Mesendoderm (in vitro differentiated cells): Measurements from ENCODE around the gene TMCO4.

Source experiments
- DNase-seq: peaks from one replicate; pipeline ENCODE4 v3.0.0; 2013
- H2AK5ac ChIP-seq: 2 replicates; pipeline ENCODE4 v1.6.1; 2013; ENCODE audit warnings: low read length, inconsistent platforms
- H2BK120ac ChIP-seq: 2 replicates; pipeline ENCODE4 v1.6.1; 2013; ENCODE audit warnings: low read depth, mild to moderate bottlenecking, low read length, moderate library complexity, mixed read lengths
- H2BK15ac ChIP-seq: replicated peaks from 2 replicates; pipeline ENCODE4 v1.6.1; 2013; ENCODE audit warnings: low read depth, mild to moderate bottlenecking, moderate library complexity
- H2BK5ac ChIP-seq: 2 replicates; pipeline ENCODE4 v1.6.1; 2013; ENCODE audit warnings: low read length, inconsistent platforms
- H3K18ac ChIP-seq: 2 replicates; pipeline ENCODE4 v1.6.1; 2013; ENCODE audit warnings: mild to moderate bottlenecking, low read length, mixed read lengths
- H3K23ac ChIP-seq: one replicate; pipeline ENCODE4 v1.6.1; 2013; ENCODE audit warnings: low read length
- H3K27ac ChIP-seq: 2 replicates; pipeline ENCODE4 v1.5.1; 2013; ENCODE audit warnings: low read depth, mild to moderate bottlenecking, inconsistent platforms, low read length, moderate library complexity
- H3K27me3 ChIP-seq: 2 replicates; pipeline ENCODE4 v1.6.1; 2013; ENCODE audit warnings: low read length, control low read depth, mild to moderate bottlenecking, inconsistent platforms; ENCODE audit not compliant: insufficient read depth, poor library complexity
- H3K36me3 ChIP-seq: 2 replicates; pipeline ENCODE4 v1.6.1; 2013; ENCODE audit warnings: low read length, inconsistent platforms; ENCODE audit not compliant: control insufficient read depth, insufficient read depth
- H3K4ac ChIP-seq: one replicate; pipeline ENCODE4 v1.6.1; 2013; ENCODE audit warnings: low read depth, mild to moderate bottlenecking, low read length, moderate library complexity
- H3K4me1 ChIP-seq: 2 replicates; pipeline ENCODE4 v1.6.1; 2013; ENCODE audit warnings: low read depth, low read length, inconsistent platforms; ENCODE audit not compliant: control insufficient read depth
- H3K4me2 ChIP-seq: 2 replicates; pipeline ENCODE4 v1.6.1; 2013; ENCODE audit warnings: low read length
- H3K4me3 ChIP-seq: 2 replicates; pipeline ENCODE4 v1.5.1; 2013; ENCODE audit warnings: mild to moderate bottlenecking, low read length
- H3K56ac ChIP-seq: one replicate; pipeline ENCODE4 v1.6.1; 2013; ENCODE audit warnings: low read length
- H3K79me1 ChIP-seq: 2 replicates; pipeline ENCODE4 v1.6.1; 2013; ENCODE audit warnings: low read length, inconsistent platforms
- H3K79me2 ChIP-seq: 2 replicates; pipeline ENCODE4 v1.6.1; 2013; ENCODE audit warnings: mild to moderate bottlenecking, low read length; ENCODE audit not compliant: control insufficient read depth, insufficient read depth
- H3K9ac ChIP-seq: 2 replicates; pipeline ENCODE4 v1.6.1; 2013; ENCODE audit warnings: low read length, inconsistent platforms
- H4K5ac ChIP-seq: one replicate; pipeline ENCODE4 v1.6.1; 2013; ENCODE audit warnings: low read length
- H4K8ac ChIP-seq: one replicate; pipeline ENCODE4 v1.6.1; 2013; ENCODE audit warnings: low read depth, mild to moderate bottlenecking, control low read depth, low read length, moderate library complexity
- WGBS: extraction: QIAGEN DNeasy Blood & Tissue Kit; methylation state at CpG from one replicate; pipeline ENCODE4 v1.1.7; 2013; ENCODE audit warnings: low lambda C conversion rate, missing lambda C conversion rate; ENCODE audit not compliant: insufficient coverage; ENCODE audit errors: extremely low coverage; 5-methylcytosine and 5-hydroxymethylcytosine counted together

The TMCO4 gene

DNA sequence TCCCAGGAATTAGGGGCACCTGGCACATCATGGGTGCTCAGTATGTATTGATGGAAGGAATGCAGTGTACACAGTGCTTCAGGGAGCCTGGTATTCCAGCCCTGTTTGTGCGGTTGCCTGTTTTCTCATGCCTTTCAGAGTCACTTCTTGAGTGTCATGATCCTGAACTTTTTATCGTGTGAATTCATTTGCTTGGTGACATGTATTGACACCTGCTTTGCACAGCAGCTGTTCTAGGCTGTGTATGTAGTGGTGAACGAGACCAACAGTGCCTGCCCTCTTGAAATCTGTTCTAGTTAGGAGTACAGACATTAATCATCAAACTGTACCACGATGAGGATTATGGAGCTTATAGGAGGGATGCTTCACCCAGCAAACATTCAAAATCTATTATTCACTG, 128.9 kb downstream of the TMCO4 start:
- Histone ChIP-seq H2BK5ac (no peak overlapping the region), H3K4me1 (no peaks in the 10 kb centered on the region), H2BK120ac (no peak overlapping the region), H2AK5ac (no peak overlapping the region), H3K79me1 (no peaks in the 10 kb centered on the region), H3K4me3 (no peak overlapping the region), H2BK15ac (no peak overlapping the region), H3K27me3 (peaks cover 11% of the 10 kb centered on the region), H3K4ac (no peak overlapping the region), H3K4me2 (no peak overlapping the region), H3K18ac (no peak overlapping the region), H4K8ac (no peak overlapping the region), H3K9ac (no peak overlapping the region), H3K36me3 (no peaks in the 10 kb centered on the region), H3K56ac (no peak overlapping the region), H3K79me2 (no peaks in the 10 kb centered on the region), H3K23ac (no peak overlapping the region), H3K27ac (no peak overlapping the region), H4K5ac (no peak overlapping the region)
- no peak for DNase-seq
- WGBS = no CpG with 5 or more reads among the region's 4 CpGs

DNA sequence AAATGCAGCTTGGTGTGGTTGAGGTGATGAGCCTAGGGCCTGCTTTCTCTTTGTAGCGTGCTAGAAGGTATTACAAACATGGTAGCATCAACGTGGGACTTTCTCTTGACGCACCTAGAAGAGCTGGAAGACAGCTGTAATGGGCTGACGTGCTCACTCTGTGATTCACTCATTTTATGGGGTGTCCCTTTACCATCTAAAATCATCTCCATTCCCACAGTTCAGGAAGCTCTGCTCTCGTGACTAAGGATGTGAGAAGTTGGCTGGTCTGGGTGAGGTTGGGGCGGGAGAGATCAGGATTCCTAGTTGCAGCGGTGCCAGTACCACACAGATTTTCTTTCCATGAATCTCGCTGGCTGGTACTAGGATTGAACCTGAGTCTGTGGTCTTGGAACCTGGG, 130.8 kb downstream of the TMCO4 start:
- Histone ChIP-seq H4K8ac (no peak overlapping the region), H2AK5ac (no peak overlapping the region), H3K27ac (no peak overlapping the region), H3K79me2 (no peaks in the 10 kb centered on the region), H3K4me3 (no peak overlapping the region), H3K4me2 (no peak overlapping the region), H3K23ac (no peak overlapping the region), H2BK15ac (no peak overlapping the region), H3K4ac (no peak overlapping the region), H2BK120ac (no peak overlapping the region), H3K56ac (no peak overlapping the region), H3K79me1 (no peaks in the 10 kb centered on the region), H3K18ac (no peak overlapping the region), H3K27me3 (peaks cover 29% of the 10 kb centered on the region), H3K36me3 (no peaks in the 10 kb centered on the region), H3K9ac (no peak overlapping the region), H2BK5ac (no peak overlapping the region), H4K5ac (no peak overlapping the region), H3K4me1 (no peaks in the 10 kb centered on the region)
- no CpG with 5 or more reads among the region's 8 CpGs for WGBS
- no peak for DNase-seq

DNA sequence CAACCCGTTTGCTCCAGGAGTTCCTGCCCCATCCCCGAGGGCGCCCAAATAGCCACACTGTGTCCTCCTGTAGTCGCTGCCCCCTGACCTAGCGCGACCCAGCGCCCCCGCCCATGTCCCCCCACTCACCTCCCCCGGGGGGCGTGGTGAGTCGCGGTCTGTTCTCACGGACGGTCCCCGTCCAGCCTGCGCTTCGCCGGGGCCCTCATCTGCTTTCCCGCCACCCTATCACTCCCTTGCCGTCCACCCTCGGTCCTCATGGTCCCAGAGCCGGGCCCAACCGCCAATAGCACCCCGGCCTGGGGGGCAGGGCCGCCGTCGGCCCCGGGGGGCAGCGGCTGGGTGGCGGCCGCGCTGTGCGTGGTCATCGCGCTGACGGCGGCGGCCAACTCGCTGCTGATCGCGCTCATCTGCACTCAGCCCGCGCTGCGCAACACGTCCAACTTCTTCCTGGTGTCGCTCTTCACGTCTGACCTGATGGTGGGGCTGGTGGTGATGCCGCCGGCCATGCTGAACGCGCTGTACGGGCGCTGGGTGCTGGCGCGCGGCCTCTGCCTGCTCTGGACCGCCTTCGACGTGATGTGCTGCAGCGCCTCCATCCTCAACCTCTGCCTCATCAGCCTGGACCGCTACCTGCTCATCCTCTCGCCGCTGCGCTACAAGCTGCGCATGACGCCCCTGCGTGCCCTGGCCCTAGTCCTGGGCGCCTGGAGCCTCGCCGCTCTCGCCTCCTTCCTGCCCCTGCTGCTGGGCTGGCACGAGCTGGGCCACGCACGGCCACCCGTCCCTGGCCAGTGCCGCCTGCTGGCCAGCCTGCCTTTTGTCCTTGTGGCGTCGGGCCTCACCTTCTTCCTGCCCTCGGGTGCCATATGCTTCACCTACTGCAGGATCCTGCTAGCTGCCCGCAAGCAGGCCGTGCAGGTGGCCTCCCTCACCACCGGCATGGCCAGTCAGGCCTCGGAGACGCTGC, 133.9 kb downstream of the TMCO4 start:
- Histone ChIP-seq H3K4me2 (no peak overlapping the region), H2BK15ac (no peak overlapping the region), H3K27ac (no peak overlapping the region), H3K79me1 (no peaks in the 10 kb centered on the region), H3K27me3 (peaks cover 30% of the 10 kb centered on the region), H3K36me3 (no peaks in the 10 kb centered on the region), H4K8ac (no peak overlapping the region), H3K4me1 (no peaks in the 10 kb centered on the region), H3K4me3 (no peak overlapping the region), H3K4ac (no peak overlapping the region), H3K79me2 (no peaks in the 10 kb centered on the region), H2BK120ac (no peak overlapping the region), H3K18ac (no peak overlapping the region), H2BK5ac (no peak overlapping the region), H3K56ac (no peak overlapping the region), H4K5ac (no peak overlapping the region), H3K23ac (no peak overlapping the region), H3K9ac (no peak overlapping the region), H2AK5ac (no peak overlapping the region)
- WGBS = no CpG with 5 or more reads among the region's 84 CpGs
- DNase-seq = peak; percentile 57

DNA sequence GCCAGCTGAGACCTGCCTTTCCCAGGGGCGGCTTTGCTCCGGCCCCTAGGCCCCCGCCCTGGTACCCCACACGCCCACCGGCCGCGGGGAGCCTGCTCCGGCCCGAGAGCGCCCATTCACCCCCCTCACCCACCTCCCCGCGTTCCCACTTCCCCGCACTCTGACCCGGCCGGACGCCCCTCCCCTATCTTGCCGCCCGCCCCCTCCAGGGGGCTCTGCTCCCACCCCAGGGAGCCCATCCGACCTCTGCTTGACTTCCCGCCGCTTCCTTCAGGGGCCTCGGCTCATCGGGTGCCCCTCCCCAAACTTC, 134.6 kb downstream of the TMCO4 start:
- H3K27ac ChIP-seq = no peak overlapping the region
- WGBS = no CpG with 5 or more reads among the region's 23 CpGs
- H3K23ac ChIP-seq = no peak overlapping the region
- no peak overlapping the region for H3K4me2 ChIP-seq
- H3K4ac ChIP-seq = no peak overlapping the region
- H3K36me3 ChIP-seq = no peaks in the 10 kb centered on the region
- no peaks in the 10 kb centered on the region for H3K4me1 ChIP-seq
- H2BK120ac ChIP-seq = no peak overlapping the region
- no peak overlapping the region for H2BK15ac ChIP-seq
- no peak for DNase-seq
- no peak overlapping the region for H3K9ac ChIP-seq
- no peak overlapping the region for H4K8ac ChIP-seq
- H2BK5ac ChIP-seq = no peak overlapping the region
- H3K4me3 ChIP-seq = no peak overlapping the region
- H3K27me3 ChIP-seq = peaks cover 30% of the 10 kb centered on the region
- peak overlapping the region; percentile 34 for H3K56ac ChIP-seq
- H3K79me1 ChIP-seq = no peaks in the 10 kb centered on the region
- no peak overlapping the region for H3K18ac ChIP-seq
- no peaks in the 10 kb centered on the region for H3K79me2 ChIP-seq
- H2AK5ac ChIP-seq = no peak overlapping the region
- H4K5ac ChIP-seq = no peak overlapping the region

DNA sequence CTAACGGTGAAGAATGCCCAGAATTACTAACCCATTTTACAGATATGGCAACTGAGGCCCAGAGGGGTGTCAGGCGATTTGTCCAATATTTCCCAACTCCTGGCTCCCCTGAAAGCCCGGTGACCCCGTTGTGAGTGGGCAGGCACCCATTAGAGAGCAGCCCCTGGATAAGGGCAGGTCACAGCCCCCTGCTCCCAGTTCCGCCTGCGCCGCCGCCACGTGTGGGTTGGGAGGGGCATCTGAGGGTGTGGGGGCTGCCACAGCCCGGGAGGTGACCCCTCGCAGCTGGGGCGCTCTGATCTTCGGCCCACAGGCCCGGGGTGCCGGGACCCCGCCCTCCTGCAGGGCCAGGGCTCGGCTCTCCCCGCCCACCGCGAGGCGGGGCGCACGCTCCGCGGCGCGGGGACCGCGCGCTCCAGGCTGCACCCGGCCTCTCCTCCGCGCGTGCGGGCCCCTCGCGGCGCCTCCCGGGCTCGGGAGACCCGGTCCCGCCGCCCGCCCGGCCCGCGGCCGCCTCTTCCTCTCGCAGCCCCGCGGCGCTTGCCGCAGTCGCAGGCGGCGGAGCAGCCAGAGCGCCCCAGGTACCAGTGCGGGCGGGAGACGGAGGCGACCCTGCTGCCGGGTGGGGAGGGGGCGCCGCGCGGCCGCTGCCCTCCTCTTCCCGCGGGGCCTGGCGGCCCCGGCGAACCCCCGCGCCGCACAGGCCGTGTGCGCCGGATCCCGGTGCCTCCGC, 135.1 kb downstream of the TMCO4 start, which contains the start of gene HTR6:
Gene HTR6, plus strand, starts transcription at position 423 of the 733 bp plus-strand sequence. CDS start 879 bp downstream, outside the sequence.
- DNase-seq = no peak
- Histone ChIP-seq H3K27me3 (peaks cover 30% of the 10 kb centered on the region), H4K5ac (no peak within 1 kb of the TSS), H3K56ac (peak within 1 kb of the TSS; percentile 34), H3K4me2 (no peak within 1 kb of the TSS), H3K23ac (no peak within 1 kb of the TSS), H3K9ac (peak within 1 kb of the TSS; percentile 19), H2BK5ac (no peak within 1 kb of the TSS), H3K36me3 (no peaks in the 10 kb centered on the region), H3K4me1 (no peaks in the 10 kb centered on the region), H2BK15ac (no peak within 1 kb of the TSS), H2BK120ac (no peak within 1 kb of the TSS), H3K79me1 (no peaks in the 10 kb centered on the region), H3K79me2 (no peaks in the 10 kb centered on the region), H3K4ac (no peak within 1 kb of the TSS), H2AK5ac (no peak within 1 kb of the TSS), H3K18ac (no peak within 1 kb of the TSS), H3K27ac (no peak within 1 kb of the TSS), H4K8ac (no peak within 1 kb of the TSS), H3K4me3 (no peak within 1 kb of the TSS)
- no CpG with 5 or more reads among the region's 80 CpGs for WGBS
